Stimulated activated CD8-positive, alpha-beta memory T cell treated with anti-CD3 and anti-CD28 coated beads, Interleukin-7, amount 100 ng/mL, for 24 hours (primary cell): ENCODE data around the gene WDSUB1.

Experiments
- DNase-seq: peaks from one replicate; pipeline ENCODE4 v3.0.0-alpha.2; 2020; ENCODE audit warnings: low read depth

WDSUB1 gene

GRCh38 chr2:159224061-159224813, 62.3 kb downstream of the WDSUB1 start:
- DNase-seq = no peak

GRCh38 chr2:159219394-159219998, 67.0 kb downstream of the WDSUB1 start:
- no peak for DNase-seq

- DNase-seq = no peak
Observed at GRCh38 chr2:159218389-159218788, 68.1 kb downstream of the WDSUB1 start.

GRCh38 chr2:159217676-159218075, 68.8 kb downstream of the WDSUB1 start:
- DNase-seq = no peak

- DNase-seq = no peak
Observed at GRCh38 chr2:159215116-159215515, 71.4 kb downstream of the WDSUB1 start.

GRCh38 chr2:159214325-159214865, 72.1 kb downstream of the WDSUB1 start:
- DNase-seq = no peak

GRCh38 chr2:159213296-159213695, 73.2 kb downstream of the WDSUB1 start:
- no peak for DNase-seq

GRCh38 chr2:159211447-159212396, 74.8 kb downstream of the WDSUB1 start:
- DNase-seq = no peak

GRCh38 chr2:159209341-159210306, 76.9 kb downstream of the WDSUB1 start:
- DNase-seq = no peak

- no peak for DNase-seq
Observed at GRCh38 chr2:159208438-159208837, 78.1 kb downstream of the WDSUB1 start.

- DNase-seq = no peak
Observed at GRCh38 chr2:159206736-159207380, 79.6 kb downstream of the WDSUB1 start.

GRCh38 chr2:159204381-159205144, 81.9 kb downstream of the WDSUB1 start:
- DNase-seq = no peak

- DNase-seq = no peak
Observed at GRCh38 chr2:159202568-159203071, 83.9 kb downstream of the WDSUB1 start.

- DNase-seq = no peak
Observed at GRCh38 chr2:159201360-159202063, 85.0 kb downstream of the WDSUB1 start.

- no peak for DNase-seq
Observed at GRCh38 chr2:159200498-159200897, 86.0 kb downstream of the WDSUB1 start.

- no peak for DNase-seq
Observed at GRCh38 chr2:159199761-159200465, 86.6 kb downstream of the WDSUB1 start.

GRCh38 chr2:159199236-159199635, 87.3 kb downstream of the WDSUB1 start:
- no peak for DNase-seq

- no peak for DNase-seq
Observed at GRCh38 chr2:159196393-159196925, 90.0 kb downstream of the WDSUB1 start.
